ENCODE data around the gene OSM.

GRCh38 chr22:30288419-30289140 is 21.9 kb upstream of the OSM start:
- TF ChIP-seq POLR2A (IDR thresholded peaks at IDR 0.05; ENCODE audit: low read depth, low read length) (no peak), POLR2AphosphoS5 (IDR thresholded peaks at IDR 0.05; ENCODE audit: insufficient read depth, low read depth, low read length) (no peak), EZH2 (IDR thresholded peaks at IDR 0.05; ENCODE audit: borderline replicate concordance, low read depth, low read length, severe bottlenecking) (no peak), MAX (IDR thresholded peaks at IDR 0.05; ENCODE audit: insufficient read depth, insufficient read length) (no peak), CTCF (IDR thresholded peaks at IDR 0.05; ENCODE audit: extremely low read depth in 1 of 2, insufficient read depth in 1 of 2, low read depth in 1 of 2, low read length in 2 of 2) (no peak)

Measured in endothelial cell of umbilical vein (primary cell).